Measurements from ENCODE around the gene PHLPP1.

PHLPP1 gene

DNA sequence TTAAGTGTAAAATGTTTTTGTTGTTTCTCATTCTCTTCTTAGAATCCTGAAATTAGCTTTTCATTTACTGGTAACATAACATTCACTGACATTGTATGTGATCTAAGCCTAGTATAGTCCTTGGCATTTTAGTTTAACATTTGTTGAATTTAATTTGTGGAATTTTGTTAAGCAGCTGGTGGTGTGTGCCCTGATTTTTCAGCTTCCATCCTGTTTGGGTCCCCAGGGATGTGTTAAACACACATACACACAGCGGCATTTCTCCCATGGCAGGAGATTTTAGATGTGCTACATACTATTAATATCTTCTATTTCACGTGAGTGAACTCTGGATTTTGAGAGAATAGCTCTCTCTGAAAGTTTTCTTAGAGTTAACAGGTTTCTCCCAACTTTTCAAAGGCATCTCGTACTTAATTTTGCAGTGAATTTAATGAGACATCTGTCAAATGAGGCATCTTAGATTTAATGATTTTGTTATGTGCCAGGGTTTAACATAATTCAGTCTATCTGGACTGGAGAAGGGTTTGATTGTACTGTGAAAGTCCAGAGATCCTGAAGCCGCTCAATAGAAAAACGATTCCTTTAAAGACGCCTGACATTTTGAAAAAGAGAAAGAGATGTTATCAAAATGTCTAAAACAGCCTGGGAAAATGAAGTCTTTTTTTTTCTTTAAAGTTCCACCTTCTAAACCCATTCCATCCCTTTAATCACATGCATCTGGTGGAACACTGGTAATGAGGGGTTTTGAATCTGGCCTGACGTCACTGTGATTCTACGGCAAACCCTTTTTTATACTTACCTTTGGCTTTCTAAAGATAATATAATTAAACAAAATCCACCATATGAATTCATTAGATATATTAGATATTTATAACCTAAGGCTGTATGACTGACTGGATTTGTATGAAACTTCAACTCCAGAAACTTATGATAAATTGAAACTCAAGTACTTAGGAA, 6.8 kb downstream of the PHLPP1 start:
- Histone ChIP-seq H3K4me3 (ENCODE audit: low read depth, low read length) (no peak overlapping the region), H3K9ac (no peak overlapping the region)

DNA sequence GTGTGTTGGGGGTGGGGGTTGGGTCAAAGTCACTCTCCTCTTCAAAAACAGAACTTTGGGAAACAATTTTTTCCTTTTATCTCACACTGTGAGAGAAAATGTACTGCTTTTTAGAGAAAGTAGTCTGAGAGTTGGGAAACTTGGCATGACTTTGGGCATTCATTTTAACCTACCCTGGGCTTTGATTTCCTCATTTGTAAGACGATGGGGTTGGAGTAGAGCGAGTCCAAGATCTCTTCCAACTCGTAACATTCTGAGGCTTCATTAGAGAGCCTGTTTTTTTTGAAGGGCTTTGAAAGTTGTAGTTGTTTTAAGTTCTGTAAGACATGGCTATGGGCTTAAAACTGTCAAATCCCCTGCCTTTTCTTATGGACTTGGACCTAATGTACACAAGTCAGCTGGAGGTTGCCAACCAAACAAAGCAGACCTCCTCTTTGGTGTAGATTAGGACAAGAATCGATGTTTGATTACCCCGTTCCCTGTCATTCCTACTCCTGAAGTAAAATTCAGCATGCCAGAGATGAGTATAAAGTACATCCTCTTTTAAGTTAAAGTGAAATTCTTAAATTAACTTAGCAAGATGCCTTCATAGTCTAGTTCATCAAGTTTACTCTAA, 8.4 kb downstream of the PHLPP1 start:
- peaks cover 21% of the 10 kb centered on the region for H3K79me2 ChIP-seq
- no peaks in the 10 kb centered on the region for H3K9me3 ChIP-seq (ENCODE audit: control insufficient read depth, low read length)
- no peak for TF ChIP-seq CTCF (IDR thresholded peaks at IDR 0.05)
- no peak overlapping the region for H3K4me3 ChIP-seq (ENCODE audit: low read depth, low read length)
- H3K9ac ChIP-seq = no peak overlapping the region
- no peak overlapping the region for H3K4me2 ChIP-seq (ENCODE audit: low read length)
- H3K36me3 ChIP-seq (ENCODE audit: control insufficient read depth, insufficient read depth, low read length) = no peaks in the 10 kb centered on the region
- H3K27ac ChIP-seq = no peak overlapping the region
- H3K4me1 ChIP-seq = peaks cover 7% of the 10 kb centered on the region
- no peaks in the 10 kb centered on the region for H3K27me3 ChIP-seq (ENCODE audit: control insufficient read depth, insufficient read depth, low read length)
- H2AFZ ChIP-seq = no peak overlapping the region

More for the DNA sequence above, 6.8 kb downstream of the PHLPP1 start:
- TF ChIP-seq CTCF (IDR thresholded peaks at IDR 0.05) = no peak
- Histone ChIP-seq H3K27ac (no peak overlapping the region), H3K36me3 (ENCODE audit: control insufficient read depth, insufficient read depth, low read length) (no peaks in the 10 kb centered on the region), H3K79me2 (peaks cover 13% of the 10 kb centered on the region), H3K27me3 (ENCODE audit: control insufficient read depth, insufficient read depth, low read length) (no peaks in the 10 kb centered on the region), H2AFZ (no peak overlapping the region), H3K4me1 (peaks cover 13% of the 10 kb centered on the region), H3K9me3 (ENCODE audit: control insufficient read depth, low read length) (no peaks in the 10 kb centered on the region), H3K4me2 (ENCODE audit: low read length) (peak overlapping the region; percentile 33)

GRCh38 chr18:62725896-62726295, 10.6 kb downstream of the PHLPP1 start:
- H3K9ac ChIP-seq = no peak overlapping the region
- TF ChIP-seq CTCF (IDR thresholded peaks at IDR 0.05) = no peak
- H3K27ac ChIP-seq = no peak overlapping the region

GRCh38 chr18:62728254-62728653, 12.9 kb downstream of the PHLPP1 start:
- H3K27ac ChIP-seq = no peak overlapping the region
- no peak overlapping the region for H3K9ac ChIP-seq
- H3K79me2 ChIP-seq = peaks cover 26% of the 10 kb centered on the region
- no peaks in the 10 kb centered on the region for H3K4me1 ChIP-seq
- no peak overlapping the region for H2AFZ ChIP-seq
- no peak overlapping the region for H3K4me2 ChIP-seq (ENCODE audit: low read length)
- TF ChIP-seq CTCF (IDR thresholded peaks at IDR 0.05) = no peak
- no peaks in the 10 kb centered on the region for H3K9me3 ChIP-seq (ENCODE audit: control insufficient read depth, low read length)
- no peaks in the 10 kb centered on the region for H3K36me3 ChIP-seq (ENCODE audit: control insufficient read depth, insufficient read depth, low read length)
- no peak overlapping the region for H3K4me3 ChIP-seq (ENCODE audit: low read depth, low read length)
- no peaks in the 10 kb centered on the region for H3K27me3 ChIP-seq (ENCODE audit: control insufficient read depth, insufficient read depth, low read length)

More at GRCh38 chr18:62725896-62726295, 10.6 kb downstream of the PHLPP1 start:
- Histone ChIP-seq H3K36me3 (ENCODE audit: control insufficient read depth, insufficient read depth, low read length) (no peaks in the 10 kb centered on the region), H3K79me2 (peaks cover 24% of the 10 kb centered on the region), H3K9me3 (ENCODE audit: control insufficient read depth, low read length) (no peaks in the 10 kb centered on the region), H3K4me1 (no peaks in the 10 kb centered on the region), H2AFZ (no peak overlapping the region), H3K4me3 (ENCODE audit: low read depth, low read length) (no peak overlapping the region), H3K27me3 (ENCODE audit: control insufficient read depth, insufficient read depth, low read length) (no peaks in the 10 kb centered on the region), H3K4me2 (ENCODE audit: low read length) (no peak overlapping the region)
